ENCODE results near the gene DNAJC1.

GRCh38 chr10:21907436-21907835 lies 96.1 kb downstream of the DNAJC1 start:
- TF ChIP-seq CTCF (IDR thresholded peaks at IDR 0.05) (no peak), POLR2A (IDR thresholded peaks at IDR 0.05) (no peak), EP300 (IDR thresholded peaks at IDR 0.05) (no peak), POLR2AphosphoS5 (IDR thresholded peaks at IDR 0.05) (no peak)

All from sigmoid colon (tissue), 4 donors.